Testis (tissue), 3 donors: ENCODE data around the gene MYOZ1. TPM values are rescaled to one million over a fixed set of nuclear protein-coding genes. Genes with fewer than 3 reads are reported as not detected.
A peak's percentile ranks its signal among the peaks of the same experiment; 100 is the strongest.

Source experiments
- DNase-seq: peaks from one replicate; pipeline ENCODE4 v3.0.0-alpha.2; 2019
- H3K27ac ChIP-seq, 2 donors: fragments of 200-600 bp; sonication (generic); one replicate each; pipeline ENCODE4 v1.5.1; 2019
- H3K27me3 ChIP-seq: fragments of 200-600 bp; sonication (generic); one replicate; pipeline ENCODE4 v1.5.1; 2019
- H3K36me3 ChIP-seq: fragments of 200-600 bp; sonication (generic); one replicate; pipeline ENCODE4 v1.5.1; 2017; ENCODE audit warnings: low read depth; ENCODE audit errors: missing control alignments
- H3K4me1 ChIP-seq: fragments of 200-600 bp; sonication (generic); one replicate; pipeline ENCODE4 v1.5.1; 2019
- H3K4me3 ChIP-seq, 2 donors: fragments of 200-600 bp; sonication (generic); one replicate each; pipeline ENCODE4 v1.5.1; 2017 to 2019
- H3K9me3 ChIP-seq: fragments of 200-600 bp; sonication (generic); one replicate; pipeline ENCODE4 v1.5.1; 2017
- POLR2A ChIP-seq: fragments of 450-650 bp; IDR thresholded peaks from one replicate; pipeline ENCODE4 v1.6.1; 2017; ENCODE audit warnings: antibody characterized with exemption, mild to moderate bottlenecking, moderate library complexity
- WGBS, 2 donors: methylation state at CpG; one replicate each; pipeline ENCODE4 v1.1.5; 2018; 5-methylcytosine and 5-hydroxymethylcytosine counted together
- intact Hi-C: fragments of 100-400 bp; cut with DNase I; formaldehyde crosslinking; loops from one replicate; pipeline ENCODE4 v1.15.1; 2023; ENCODE audit warnings: low total_unique reads
- polyA plus RNA-seq: library from polyadenylated mRNA; stranded (reverse); fragments of 350-450 nt; fragmentation: Illumina TruSeq; extraction: RNeasy Lipid Tissue Mini Kit (QIAGEN cat#74804); gene quantifications from one replicate; pipeline ENCODE4 v1.2.3, GENCODE V29; 2014; ENCODE audit warnings: low read depth, low replicate concordance; ENCODE audit not compliant: insufficient read depth
- total RNA-seq, 2 donors: library from RNA; depleted of rRNA; stranded (reverse); fragments of >200 nt; gene quantifications; one replicate each; pipeline ENCODE4 v1.2.3, GENCODE V29; 2016
- TF ChIP-seq, protein P1 (sequence below), 3 experiments: fragments of 450-650 bp in 2 of 3; fragments of 200-600 bp in 1 of 3; sonication (generic) in 1 of 3; IDR thresholded peaks; one replicate each; pipeline ENCODE4 v1.5.1; 2016 to 2019; ENCODE audit warnings: antibody characterized with exemption in 3 of 3, mild to moderate bottlenecking in 2 of 3, moderate library complexity in 1 of 3

Gene MYOZ1
- total and polyA plus RNA-seq, 3 donors from 2014 or later = 2.4 to 10.5 (median 3.2) TPM

DNA sequence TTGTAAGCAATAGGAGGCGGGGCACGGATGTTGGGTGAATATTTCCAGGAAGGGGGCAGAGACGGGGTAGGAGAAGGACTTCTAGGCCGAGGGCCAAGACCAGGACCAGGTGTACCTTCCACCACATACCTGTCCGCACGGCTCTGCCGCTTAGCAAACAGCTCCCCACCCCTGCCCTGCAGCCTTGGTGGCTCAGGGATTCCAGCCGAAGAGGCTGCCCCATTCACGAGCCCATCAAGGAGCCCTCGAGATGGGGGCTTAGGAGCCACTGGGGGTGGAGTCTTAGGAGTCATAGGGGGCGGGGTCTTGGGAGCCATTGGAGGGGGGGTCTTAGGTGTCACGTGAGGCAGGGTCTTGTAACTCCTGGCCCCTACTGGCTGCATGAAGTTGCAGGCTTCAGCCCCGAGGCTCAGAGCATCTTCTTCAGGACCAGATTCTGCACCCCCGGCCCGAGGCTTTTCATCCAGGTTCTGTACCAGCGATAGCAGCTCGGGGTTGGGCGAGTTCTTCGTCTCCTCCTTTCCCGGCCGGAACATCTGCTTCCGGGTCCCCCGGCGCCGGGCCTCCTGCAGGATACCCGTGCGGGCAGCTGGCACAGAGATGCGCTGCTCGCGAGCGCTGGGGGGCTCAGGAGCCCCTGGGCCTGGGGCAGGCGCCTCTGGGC lies 6.1 kb upstream of the MYOZ1 start:
- Histone ChIP-seq H3K36me3 (no peaks in the 10 kb centered on the region), H3K4me1 (peaks cover 12% of the 10 kb centered on the region), H3K27me3 (no peaks in the 10 kb centered on the region), H3K9me3 (no peaks in the 10 kb centered on the region), H3K27ac (peak overlapping the region; percentile 14 to 15), H3K4me3 (peak overlapping the region; percentile 72 to 74)
- DNase-seq = peak; percentile 55
- no peak for TF ChIP-seq POLR2A
- TF ChIP-seq, protein P1, sequence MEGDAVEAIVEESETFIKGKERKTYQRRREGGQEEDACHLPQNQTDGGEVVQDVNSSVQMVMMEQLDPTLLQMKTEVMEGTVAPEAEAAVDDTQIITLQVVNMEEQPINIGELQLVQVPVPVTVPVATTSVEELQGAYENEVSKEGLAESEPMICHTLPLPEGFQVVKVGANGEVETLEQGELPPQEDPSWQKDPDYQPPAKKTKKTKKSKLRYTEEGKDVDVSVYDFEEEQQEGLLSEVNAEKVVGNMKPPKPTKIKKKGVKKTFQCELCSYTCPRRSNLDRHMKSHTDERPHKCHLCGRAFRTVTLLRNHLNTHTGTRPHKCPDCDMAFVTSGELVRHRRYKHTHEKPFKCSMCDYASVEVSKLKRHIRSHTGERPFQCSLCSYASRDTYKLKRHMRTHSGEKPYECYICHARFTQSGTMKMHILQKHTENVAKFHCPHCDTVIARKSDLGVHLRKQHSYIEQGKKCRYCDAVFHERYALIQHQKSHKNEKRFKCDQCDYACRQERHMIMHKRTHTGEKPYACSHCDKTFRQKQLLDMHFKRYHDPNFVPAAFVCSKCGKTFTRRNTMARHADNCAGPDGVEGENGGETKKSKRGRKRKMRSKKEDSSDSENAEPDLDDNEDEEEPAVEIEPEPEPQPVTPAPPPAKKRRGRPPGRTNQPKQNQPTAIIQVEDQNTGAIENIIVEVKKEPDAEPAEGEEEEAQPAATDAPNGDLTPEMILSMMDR (IDR thresholded peaks at IDR 0.05) = no peak
- 6 to 24% methylated on average over 7 to 32 of the region's 32 CpGs for WGBS, 2 donors
- intact Hi-C loops = no loop called here

DNA sequence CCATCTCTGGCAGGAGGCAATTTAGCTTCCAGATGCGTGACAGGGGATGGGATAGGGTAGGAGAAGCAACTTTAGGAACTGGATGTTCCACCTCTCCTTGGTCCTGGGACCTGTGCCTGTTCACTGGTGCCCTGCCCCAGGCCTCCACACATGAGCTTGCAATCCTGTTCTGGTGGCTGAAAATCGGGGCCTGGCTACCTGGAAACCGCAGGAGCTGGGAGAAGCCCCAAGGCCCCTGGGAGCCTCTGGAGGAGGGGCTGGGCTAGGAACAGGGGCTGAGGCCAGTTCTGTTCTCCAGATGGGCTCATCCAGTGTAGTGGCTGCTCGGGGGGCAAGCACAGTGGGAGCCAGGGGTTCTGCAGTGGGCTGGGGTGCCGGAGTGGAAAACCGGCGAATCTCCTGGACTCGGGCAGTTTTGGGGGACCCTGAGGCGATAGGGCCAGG lies 5.3 kb upstream of the MYOZ1 start:
- intact Hi-C loops = no loop called here
- H3K27me3 ChIP-seq = no peaks in the 10 kb centered on the region
- WGBS, 2 donors = 47 to 67% methylated on average over 8 to 9 of the region's 9 CpGs

DNA sequence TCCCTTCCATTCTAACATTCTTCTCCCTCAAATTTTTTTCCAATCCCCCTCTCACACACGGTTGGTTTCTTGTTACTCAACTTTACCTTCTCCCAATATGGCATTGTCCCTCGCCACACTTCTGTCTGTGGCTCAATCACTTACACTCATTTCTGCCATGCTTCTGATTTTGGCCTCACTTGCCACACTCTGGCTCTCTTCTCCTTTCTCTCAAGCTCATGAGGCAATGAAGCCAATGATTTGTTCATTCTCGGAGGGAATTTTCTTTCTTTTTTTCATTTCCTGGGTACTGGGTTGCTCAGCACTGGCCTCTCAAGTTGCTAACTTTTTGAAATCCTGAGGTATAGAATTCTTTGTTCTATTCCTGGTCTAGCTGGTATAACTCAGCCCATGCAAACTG lies 4.0 kb upstream of the MYOZ1 start:
- DNase-seq = no peak
- peaks cover 12% of the 10 kb centered on the region for H3K4me1 ChIP-seq
- no peaks in the 10 kb centered on the region for H3K9me3 ChIP-seq
- H3K36me3 ChIP-seq = no peaks in the 10 kb centered on the region
- 81 to 89% methylated on average over 3 of the region's 3 CpGs for WGBS, 2 donors
- H3K27ac ChIP-seq = no peak overlapping the region
- H3K27me3 ChIP-seq = no peaks in the 10 kb centered on the region
- TF ChIP-seq, protein P1 (IDR thresholded peaks at IDR 0.05) = no peak
- no peak for TF ChIP-seq POLR2A
- H3K4me3 ChIP-seq = no peak overlapping the region
- intact Hi-C loops = no loop called here

More for the DNA sequence above, 5.3 kb upstream of the MYOZ1 start:
- Histone ChIP-seq H3K27ac (no peak overlapping the region), H3K4me1 (peaks cover 12% of the 10 kb centered on the region), H3K9me3 (no peaks in the 10 kb centered on the region), H3K4me3 (no peak overlapping the region), H3K36me3 (no peaks in the 10 kb centered on the region)
- TF ChIP-seq, protein P1 (IDR thresholded peaks at IDR 0.05) = no peak
- TF ChIP-seq POLR2A = no peak
- DNase-seq = no peak

DNA sequence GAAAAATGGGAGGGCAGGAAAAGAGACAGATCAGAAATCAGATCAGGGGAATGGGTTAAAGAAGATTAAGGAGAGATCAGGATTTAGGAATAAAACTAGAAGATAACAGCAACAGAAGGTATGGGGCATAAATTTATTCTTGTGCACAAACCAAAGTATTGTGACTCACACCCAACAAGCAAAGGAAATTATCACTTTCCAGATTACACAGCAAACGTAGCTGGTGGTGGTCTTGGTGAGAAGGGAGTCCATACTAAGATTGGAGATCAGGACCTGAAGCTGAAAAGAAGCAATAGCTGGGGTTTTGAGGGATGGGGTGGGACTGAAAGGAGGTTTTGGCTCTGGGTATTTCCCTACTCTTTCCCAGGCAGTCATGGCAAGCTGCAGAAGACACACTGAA lies 3.5 kb upstream of the MYOZ1 start:
- H3K27ac ChIP-seq = no peak overlapping the region
- H3K9me3 ChIP-seq = no peaks in the 10 kb centered on the region
- H3K27me3 ChIP-seq = no peaks in the 10 kb centered on the region
- H3K4me3 ChIP-seq = no peak overlapping the region
- no peak for DNase-seq
- H3K4me1 ChIP-seq = peaks cover 12% of the 10 kb centered on the region
- 55 to 73% methylated on average over 1 of the region's 1 CpG for WGBS, 2 donors
- H3K36me3 ChIP-seq = no peaks in the 10 kb centered on the region
- TF ChIP-seq POLR2A = no peak
- TF ChIP-seq, protein P1 (IDR thresholded peaks at IDR 0.05) = no peak
- intact Hi-C loops = loop anchor here (5.0 kb wide), 1 partner anchor 117 kb away; no protein-coding TSS in a partner anchor
